Endothelial cell of umbilical vein (primary cell): ENCODE results near the gene ANKRD45.
"Not testable (repeated sequence)": the region's sequence is repeated elsewhere in the genome, so short reads cannot be mapped to it uniquely, and the experiment has no call there.

ENCODE experiments used
- CTCF ChIP-seq, 2 donors: IDR thresholded peaks; 1 replicate in 1 of 2; 2 replicates in 1 of 2; pipeline ENCODE4 v1.5.1; 2011; ENCODE audit warnings: low read length in 2 of 2, mild to moderate bottlenecking in 2 of 2, moderate library complexity in 2 of 2, control low read depth in 1 of 2, inconsistent platforms in 1 of 2, low read depth in 1 of 2; ENCODE audit not compliant: insufficient read depth in 1 of 2; ENCODE audit errors: extremely low read depth in 1 of 2
- EZH2 ChIP-seq: IDR thresholded peaks from 2 replicates; pipeline ENCODE4 v1.6.1; 2012; ENCODE audit warnings: borderline replicate concordance, low read depth, mild to moderate bottlenecking, moderate library complexity, low read length, inconsistent platforms; ENCODE audit not compliant: severe bottlenecking
- JUN ChIP-seq: IDR thresholded peaks from 2 replicates; pipeline ENCODE4 v1.6.1; 2011; ENCODE audit warnings: borderline replicate concordance, low read depth; ENCODE audit not compliant: insufficient read length, insufficient read depth
- MYC ChIP-seq: IDR thresholded peaks from one replicate; pipeline ENCODE4 v1.6.1; 2011; ENCODE audit warnings: mild to moderate bottlenecking, low read depth, low read length
- POLR2A ChIP-seq: IDR thresholded peaks from 2 replicates; pipeline ENCODE4 v1.6.1; 2012; ENCODE audit warnings: low read depth, mild to moderate bottlenecking, control low read depth, low read length

DNA sequence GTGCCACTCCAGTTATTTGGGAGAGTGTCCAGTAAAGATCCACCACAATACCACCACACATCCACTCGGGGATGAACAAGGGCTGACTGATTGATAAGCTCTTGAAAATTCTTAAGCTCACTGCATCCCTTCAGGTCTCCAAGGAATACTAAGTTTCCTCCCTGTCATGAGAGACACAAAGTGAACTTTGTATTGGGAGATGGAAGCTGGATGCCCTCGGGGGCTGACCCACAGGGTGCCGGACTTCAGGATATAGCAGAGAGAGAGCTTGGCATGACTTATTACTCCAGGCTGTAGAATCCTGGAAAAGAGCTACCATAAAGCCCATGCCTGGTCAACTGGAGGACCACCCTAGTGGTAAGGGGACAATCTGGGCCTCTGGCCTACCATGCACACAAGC, 15.5 kb upstream of the ANKRD45 start:
- not testable (repeated sequence) for TF ChIP-seq MYC; CTCF (IDR thresholded peaks at IDR 0.05; ENCODE audit: extremely low read depth in 1 of 2, insufficient read depth in 1 of 2, low read depth in 1 of 2, low read length in 2 of 2); POLR2A; EZH2; JUN
